HepG2 (cell line): ENCODE measurements around the gene SIAH3. TPM values are rescaled to one million over a fixed set of nuclear protein-coding genes. Genes with fewer than 3 reads are reported as not detected.

Source experiments
- ATAC-seq: fragments of 200-7000 bp; cut with Tn5 transposase; 3 replicates; pipeline ENCODE4 v1.9.1; 2020; ENCODE audit warnings: mild to moderate bottlenecking, moderate library complexity
- BruUV-seq: library from RNA; stranded (reverse); fragments of 400-500 nt; replicated peaks from 2 replicates; lab custom pipeline; 2021; lab: Mats Ljungman, UMichigan
- CTCF ChIA-PET: fragments of 300-600 bp; formaldehyde crosslinking; extraction: SDS; loops from one replicate; lab custom pipeline; 2021; ENCODE audit warnings: low total read pairs, inconsistent platforms, low intra/inter-chr PET ratio; lab: Yijun Ruan, JAX
- POLR2A ChIA-PET: fragments of 350-600 bp; sonication (Branson Sonifier 250); formaldehyde crosslinking; loops from one replicate; lab custom pipeline; 2020; ENCODE audit warnings: antibody characterized with exemption, inconsistent platforms; lab: Yijun Ruan, JAX
- DNase-seq: peaks from one replicate; pipeline ENCODE4 v3.0.0-alpha.2; 2015; ENCODE audit warnings: low spot score
- FAIRE-seq: peaks from 3 replicates; lab custom pipeline; 2011; peaks lifted over from hg19 to GRCh38; lab: Jason Lieb, UNC
- H2AFZ ChIP-seq: one replicate; pipeline ENCODE4 v1.6.1; 2011; ENCODE audit warnings: low read length, inconsistent platforms
- H3K27ac ChIP-seq: fragments of 300-600 bp; 3 replicates; pipeline ENCODE4 v1.8.0; 2011; ENCODE audit warnings: mixed run types, mild to moderate bottlenecking, mixed read lengths, low read length, inconsistent platforms; ENCODE audit not compliant: insufficient read depth; ENCODE audit errors: extremely low read length
- H3K27me3 ChIP-seq, 2 experiments: fragments of 200-600 bp in 1 of 2; 2 replicates in 1 of 2; 3 replicates in 1 of 2; pipeline versions ENCODE4 v1.6.0 to v1.8.0; 2011; ENCODE audit warnings: low read length in 2 of 2, mild to moderate bottlenecking in 2 of 2, moderate library complexity in 2 of 2, inconsistent platforms in 1 of 2; ENCODE audit not compliant: insufficient read depth in 2 of 2, control insufficient read depth in 1 of 2
- H3K36me3 ChIP-seq, 2 experiments: fragments of 200-600 bp in 1 of 2; replicated peaks in 1 of 2; 2 replicates in 1 of 2; 3 replicates in 1 of 2; pipeline versions ENCODE4 v1.5.1 to v1.8.0; 2011; ENCODE audit warnings: low read length in 2 of 2, inconsistent platforms in 1 of 2; ENCODE audit not compliant: insufficient read depth in 2 of 2, control insufficient read depth in 1 of 2
- H3K4me1 ChIP-seq: 2 replicates; pipeline ENCODE4 v1.5.1; 2012; ENCODE audit warnings: low read length, inconsistent platforms; ENCODE audit not compliant: insufficient read depth
- H3K4me2 ChIP-seq: 2 replicates; pipeline ENCODE4 v1.6.0; 2011; ENCODE audit warnings: low read depth, low read length, inconsistent platforms
- H3K4me3 ChIP-seq, 3 experiments: fragments of 200-600 bp in 1 of 3; sonication (generic), shearing (Covaris generic) in 1 of 3; replicated peaks in 1 of 3; 2 replicates each; pipeline ENCODE4 v1.5.1; 2011 to 2016; ENCODE audit warnings: low read length in 3 of 3, inconsistent platforms in 2 of 3, low read depth in 2 of 3, mild to moderate bottlenecking in 2 of 3, control low read depth in 1 of 3, mixed read lengths in 1 of 3; ENCODE audit not compliant: insufficient read depth in 1 of 3
- H3K79me2 ChIP-seq: one replicate; pipeline ENCODE4 v1.6.1; 2011; ENCODE audit warnings: low read length, inconsistent platforms; ENCODE audit not compliant: insufficient read depth
- H3K9ac ChIP-seq: 2 replicates; pipeline ENCODE4 v1.6.0; 2011; ENCODE audit warnings: mild to moderate bottlenecking, low read depth, low read length, inconsistent platforms; ENCODE audit not compliant: insufficient read depth
- H3K9me3 ChIP-seq: 2 replicates; pipeline ENCODE4 v1.5.1; 2012; ENCODE audit warnings: mild to moderate bottlenecking, low read length
- H4K20me1 ChIP-seq: 2 replicates; pipeline ENCODE4 v1.6.0; 2011; ENCODE audit warnings: inconsistent platforms, mild to moderate bottlenecking, low read length, moderate library complexity; ENCODE audit not compliant: insufficient read depth
- ATAD3A ChIP-seq: sonication (generic); formaldehyde crosslinking; IDR thresholded peaks from 2 replicates; pipeline ENCODE4 v1.4.0; 2020; ENCODE audit warnings: missing genetic modification reagents
- ATM ChIP-seq: fragments of 450-650 bp; IDR thresholded peaks from 2 replicates; pipeline ENCODE4 v1.7.1; 2017; ENCODE audit warnings: mild to moderate bottlenecking, borderline replicate concordance
- BCL6 ChIP-seq: IDR thresholded peaks from 2 replicates; pipeline ENCODE4 v1.6.1; 2016; ENCODE audit warnings: missing genetic modification reagents, missing compliant biosample characterization
- FOXP1 ChIP-seq, 2 experiments: fragments of 450-650 bp in 1 of 2; IDR thresholded peaks; 2 replicates each; pipeline ENCODE4 v1.6.1; 2017 to 2018; ENCODE audit warnings: antibody characterized with exemption in 1 of 2
- HOXD1 ChIP-seq: sonication (generic); formaldehyde crosslinking; IDR thresholded peaks from 2 replicates; pipeline ENCODE4 v1.5.0; 2020; ENCODE audit warnings: missing genetic modification reagents
- RAD51 ChIP-seq: fragments of 450-650 bp; IDR thresholded peaks from 2 replicates; pipeline ENCODE4 v1.6.1; 2016; ENCODE audit warnings: borderline replicate concordance
- REXO4 ChIP-seq: sonication (generic); formaldehyde crosslinking; IDR thresholded peaks from 2 replicates; pipeline ENCODE4 v1.8.0; 2022; ENCODE audit warnings: missing genetic modification reagents, mild to moderate bottlenecking, borderline replicate concordance
- TAF15 ChIP-seq: fragments of 200-400 bp; formaldehyde crosslinking; IDR thresholded peaks from one replicate; pipeline ENCODE4 v1.6.1; 2018; ENCODE audit warnings: mild to moderate bottlenecking, low read depth, low read length; ENCODE audit not compliant: poor library complexity, severe bottlenecking
- ZBTB21 ChIP-seq: sonication (generic); formaldehyde crosslinking; IDR thresholded peaks from 2 replicates; pipeline ENCODE4 v1.4.0; 2020; ENCODE audit warnings: missing genetic modification reagents
- ZFY ChIP-seq: sonication (generic); formaldehyde crosslinking; IDR thresholded peaks from 2 replicates; pipeline ENCODE4 v1.4.0; 2020; ENCODE audit warnings: missing genetic modification reagents
- ZNF225 ChIP-seq: sonication (generic); formaldehyde crosslinking; IDR thresholded peaks from 2 replicates; pipeline ENCODE4 v1.4.0; 2020; ENCODE audit warnings: mild to moderate bottlenecking, missing genetic modification reagents
- ZNF451 ChIP-seq: sonication (generic); formaldehyde crosslinking; IDR thresholded peaks from 2 replicates; pipeline ENCODE4 v1.5.0; 2020; ENCODE audit warnings: mild to moderate bottlenecking, missing genetic modification reagents
- ZNF674 ChIP-seq: sonication (generic); formaldehyde crosslinking; IDR thresholded peaks from 2 replicates; pipeline ENCODE4 v1.5.0; 2020; ENCODE audit warnings: low read depth, mild to moderate bottlenecking, missing genetic modification reagents
- ZNF720 ChIP-seq: sonication (generic); formaldehyde crosslinking; IDR thresholded peaks from 2 replicates; pipeline ENCODE4 v1.4.0; 2020; ENCODE audit warnings: missing genetic modification reagents
- WGBS: methylation state at CpG from one replicate; pipeline ENCODE4 v1.1.6; 2017; ENCODE audit warnings: low lambda C conversion rate; 5-methylcytosine and 5-hydroxymethylcytosine counted together
- in situ Hi-C: cut with HindIII; loops from 2 replicates; pipeline ENCODE4 v1.10.0; 2017; ENCODE audit warnings: low pct_unique_long_range_greater_than_20kb; ENCODE audit not compliant: extremely low pct_ligation_motif_present
- intact Hi-C: fragments of 100-400 bp; cut with micrococcal nuclease; formaldehyde crosslinking; loops from one replicate; pipeline ENCODE4 v1.10.0; 2022; ENCODE audit not compliant: unreplicated experiment
- polyA plus RNA-seq, 8 experiments: library from polyadenylated mRNA; depleted of rRNA in 3 of 8; stranded (reverse) in 7 of 8; unstranded in 1 of 8; fragments of >200 nt; fragmentation: Illumina TruSeq in 4 of 8; extraction: Trizol in 4 of 8; gene quantifications; 2 replicates each; pipeline versions ENCODE4 v1.2.1 to v1.2.3, GENCODE V29; 2011 to 2016; ENCODE audit warnings: low read depth in 4 of 8, missing spikeins in 1 of 8, mixed read lengths in 1 of 8; ENCODE audit not compliant: insufficient read depth in 1 of 8
- total RNA-seq, 5 experiments: library from RNA; depleted of rRNA; stranded (reverse); fragments of >200 nt; fragmentation: Illumina TruSeq; extraction: Trizol; gene quantifications; 2 replicates each; pipeline ENCODE4 v1.2.3, GENCODE V29; 2016; ENCODE audit warnings: low read depth in 1 of 5
- TF ChIP-seq, protein P1 (sequence below): sonication (generic); formaldehyde crosslinking; IDR thresholded peaks from 2 replicates; pipeline ENCODE4 v1.5.1; 2020; ENCODE audit warnings: mild to moderate bottlenecking, moderate library complexity, missing genetic modification reagents
- TF ChIP-seq, protein P2 (sequence below): sonication (generic); formaldehyde crosslinking; IDR thresholded peaks from 2 replicates; pipeline ENCODE4 v1.5.0; 2020; ENCODE audit warnings: missing genetic modification reagents
- TF ChIP-seq, protein P3 (sequence below): sonication (generic); formaldehyde crosslinking; IDR thresholded peaks from 2 replicates; pipeline ENCODE4 v1.5.0; 2020; ENCODE audit warnings: mild to moderate bottlenecking, missing genetic modification reagents
- TF ChIP-seq, protein P4 (sequence below): fragments of 450-650 bp; IDR thresholded peaks from 2 replicates; pipeline ENCODE4 v1.6.1; 2017; ENCODE audit warnings: mild to moderate bottlenecking

The SIAH3 gene
- total and polyA plus RNA-seq, 2 of the 13 experiments (the other 11 are each of a cell fraction or from before 2014, with no cell fraction given), result not detected

DNA sequence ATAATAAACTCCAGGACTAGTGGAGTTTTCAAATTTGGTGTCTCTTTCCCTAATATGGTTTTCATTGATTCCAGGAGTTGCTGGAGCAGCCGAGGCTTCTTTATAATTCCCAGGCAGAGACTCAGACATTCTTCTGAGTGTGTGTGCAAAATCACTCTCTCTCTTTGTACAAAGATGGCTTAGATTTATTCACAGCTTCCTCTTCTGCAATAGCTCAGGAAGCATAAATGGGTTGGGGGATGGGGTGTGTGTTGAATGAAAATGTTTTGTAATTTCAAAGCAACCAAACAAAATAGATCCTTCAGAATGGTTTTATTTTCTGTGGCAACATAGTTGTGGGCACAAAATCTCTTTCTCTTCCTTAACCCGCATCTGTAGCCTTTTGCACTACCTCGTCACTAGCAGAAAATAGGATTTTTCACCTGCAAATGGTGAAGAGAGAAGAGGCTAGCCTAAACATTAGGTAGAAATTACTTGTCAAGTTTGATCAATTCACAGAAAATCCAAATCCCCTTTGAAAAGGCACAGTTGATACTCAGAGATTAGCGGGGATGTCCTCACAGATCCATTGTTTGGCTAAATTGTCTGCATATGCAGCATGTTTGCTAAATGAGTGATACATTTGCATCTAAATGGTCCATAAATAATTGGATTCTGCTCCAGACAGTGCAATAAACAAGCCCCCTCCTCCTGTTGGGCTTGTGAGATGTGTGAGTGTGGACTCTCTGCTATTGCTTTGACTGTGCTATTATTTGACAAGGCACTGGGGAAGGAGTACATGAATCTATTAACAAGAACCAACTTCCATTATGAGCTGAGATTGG lies 82.7 kb downstream of the SIAH3 start:
- ChIA-PET POLR2A (no interaction called here), CTCF (no interaction called here)
- DNase-seq (no peak), ATAC-seq (no peak), FAIRE-seq (no peak)
- no peak overlapping the region for H3K4me2 ChIP-seq
- no peaks in the 10 kb centered on the region for H3K27me3 ChIP-seq
- no peak overlapping the region for H3K4me3 ChIP-seq
- no peaks in the 10 kb centered on the region for H4K20me1 ChIP-seq
- H3K36me3 ChIP-seq, result no peaks in the 10 kb centered on the region
- intact Hi-C loops, result no loop called here
- in situ Hi-C loops, result no loop called here
- H3K27ac ChIP-seq, result no peak overlapping the region
- no peak overlapping the region for H2AFZ ChIP-seq
- no TSS peak for BruUV-seq
- H3K9ac ChIP-seq, result no peak overlapping the region
- peaks cover 13% of the 10 kb centered on the region for H3K4me1 ChIP-seq
- no peaks in the 10 kb centered on the region for H3K79me2 ChIP-seq
- 0 out of 2 replicates have a peak, but pooled peaks cover 5% of the 10 kb centered on the region for H3K9me3 ChIP-seq
- 38% methylated on average over 4 of the region's 4 CpGs for WGBS
- TF ChIP-seq, protein P1, sequence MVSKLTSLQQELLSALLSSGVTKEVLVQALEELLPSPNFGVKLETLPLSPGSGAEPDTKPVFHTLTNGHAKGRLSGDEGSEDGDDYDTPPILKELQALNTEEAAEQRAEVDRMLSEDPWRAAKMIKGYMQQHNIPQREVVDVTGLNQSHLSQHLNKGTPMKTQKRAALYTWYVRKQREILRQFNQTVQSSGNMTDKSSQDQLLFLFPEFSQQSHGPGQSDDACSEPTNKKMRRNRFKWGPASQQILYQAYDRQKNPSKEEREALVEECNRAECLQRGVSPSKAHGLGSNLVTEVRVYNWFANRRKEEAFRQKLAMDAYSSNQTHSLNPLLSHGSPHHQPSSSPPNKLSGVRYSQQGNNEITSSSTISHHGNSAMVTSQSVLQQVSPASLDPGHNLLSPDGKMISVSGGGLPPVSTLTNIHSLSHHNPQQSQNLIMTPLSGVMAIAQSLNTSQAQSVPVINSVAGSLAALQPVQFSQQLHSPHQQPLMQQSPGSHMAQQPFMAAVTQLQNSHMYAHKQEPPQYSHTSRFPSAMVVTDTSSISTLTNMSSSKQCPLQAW, result no peak
- TF ChIP-seq ZNF674 (CRISPR knock-in tag) (no peak), ATM (no peak), ZNF225 (CRISPR knock-in tag) (no peak), TAF15 (no peak), ZFY (CRISPR knock-in tag) (no peak), BCL6 (CRISPR knock-in tag) (no peak), REXO4 (CRISPR knock-in tag) (no peak), ZNF720 (no peak), HOXD1 (CRISPR knock-in tag) (no peak), ZNF451 (CRISPR knock-in tag) (no peak), ZBTB21 (CRISPR knock-in tag) (no peak), ATAD3A (no peak), RAD51 (no peak), FOXP1 (IDR thresholded peaks at IDR 0.05) (no peak), FOXP1 (CRISPR knock-in tag; IDR thresholded peaks at IDR 0.05) (no peak)
- TF ChIP-seq, protein P2, sequence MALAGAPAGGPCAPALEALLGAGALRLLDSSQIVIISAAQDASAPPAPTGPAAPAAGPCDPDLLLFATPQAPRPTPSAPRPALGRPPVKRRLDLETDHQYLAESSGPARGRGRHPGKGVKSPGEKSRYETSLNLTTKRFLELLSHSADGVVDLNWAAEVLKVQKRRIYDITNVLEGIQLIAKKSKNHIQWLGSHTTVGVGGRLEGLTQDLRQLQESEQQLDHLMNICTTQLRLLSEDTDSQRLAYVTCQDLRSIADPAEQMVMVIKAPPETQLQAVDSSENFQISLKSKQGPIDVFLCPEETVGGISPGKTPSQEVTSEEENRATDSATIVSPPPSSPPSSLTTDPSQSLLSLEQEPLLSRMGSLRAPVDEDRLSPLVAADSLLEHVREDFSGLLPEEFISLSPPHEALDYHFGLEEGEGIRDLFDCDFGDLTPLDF (CRISPR knock-in tag), result no peak
- TF ChIP-seq, protein P3, sequence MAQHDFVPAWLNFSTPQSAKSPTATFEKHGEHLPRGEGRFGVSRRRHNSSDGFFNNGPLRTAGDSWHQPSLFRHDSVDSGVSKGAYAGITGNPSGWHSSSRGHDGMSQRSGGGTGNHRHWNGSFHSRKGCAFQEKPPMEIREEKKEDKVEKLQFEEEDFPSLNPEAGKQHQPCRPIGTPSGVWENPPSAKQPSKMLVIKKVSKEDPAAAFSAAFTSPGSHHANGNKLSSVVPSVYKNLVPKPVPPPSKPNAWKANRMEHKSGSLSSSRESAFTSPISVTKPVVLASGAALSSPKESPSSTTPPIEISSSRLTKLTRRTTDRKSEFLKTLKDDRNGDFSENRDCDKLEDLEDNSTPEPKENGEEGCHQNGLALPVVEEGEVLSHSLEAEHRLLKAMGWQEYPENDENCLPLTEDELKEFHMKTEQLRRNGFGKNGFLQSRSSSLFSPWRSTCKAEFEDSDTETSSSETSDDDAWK (CRISPR knock-in tag), result no peak
- TF ChIP-seq, protein P4, sequence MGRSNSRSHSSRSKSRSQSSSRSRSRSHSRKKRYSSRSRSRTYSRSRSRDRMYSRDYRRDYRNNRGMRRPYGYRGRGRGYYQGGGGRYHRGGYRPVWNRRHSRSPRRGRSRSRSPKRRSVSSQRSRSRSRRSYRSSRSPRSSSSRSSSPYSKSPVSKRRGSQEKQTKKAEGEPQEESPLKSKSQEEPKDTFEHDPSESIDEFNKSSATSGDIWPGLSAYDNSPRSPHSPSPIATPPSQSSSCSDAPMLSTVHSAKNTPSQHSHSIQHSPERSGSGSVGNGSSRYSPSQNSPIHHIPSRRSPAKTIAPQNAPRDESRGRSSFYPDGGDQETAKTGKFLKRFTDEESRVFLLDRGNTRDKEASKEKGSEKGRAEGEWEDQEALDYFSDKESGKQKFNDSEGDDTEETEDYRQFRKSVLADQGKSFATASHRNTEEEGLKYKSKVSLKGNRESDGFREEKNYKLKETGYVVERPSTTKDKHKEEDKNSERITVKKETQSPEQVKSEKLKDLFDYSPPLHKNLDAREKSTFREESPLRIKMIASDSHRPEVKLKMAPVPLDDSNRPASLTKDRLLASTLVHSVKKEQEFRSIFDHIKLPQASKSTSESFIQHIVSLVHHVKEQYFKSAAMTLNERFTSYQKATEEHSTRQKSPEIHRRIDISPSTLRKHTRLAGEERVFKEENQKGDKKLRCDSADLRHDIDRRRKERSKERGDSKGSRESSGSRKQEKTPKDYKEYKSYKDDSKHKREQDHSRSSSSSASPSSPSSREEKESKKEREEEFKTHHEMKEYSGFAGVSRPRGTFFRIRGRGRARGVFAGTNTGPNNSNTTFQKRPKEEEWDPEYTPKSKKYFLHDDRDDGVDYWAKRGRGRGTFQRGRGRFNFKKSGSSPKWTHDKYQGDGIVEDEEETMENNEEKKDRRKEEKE, result no peak
